ENCODE results near the gene RMDN2. TPM values are rescaled to one million over a fixed set of nuclear protein-coding genes. Genes with fewer than 3 reads are reported as not detected.
"Not testable (repeated sequence)": the region's sequence is repeated elsewhere in the genome, so short reads cannot be mapped to it uniquely, and the experiment has no call there.

Gene RMDN2
- total RNA-seq, 1 donor, result 9.6 TPM

GRCh38 chr2:38000485-38001222, 75.6 kb downstream of the RMDN2 start:
- H3K4me3 ChIP-seq (ENCODE audit: low read depth, low read length), result no peak overlapping the region
- no peak for DNase-seq (ENCODE audit: low read depth)
- TF ChIP-seq CTCF (IDR thresholded peaks at IDR 0.05; ENCODE audit: insufficient read depth, low read length), result no peak

- H3K4me3 ChIP-seq (ENCODE audit: low read depth, low read length); DNase-seq (ENCODE audit: low read depth): not testable (repeated sequence)
These were observed 85.1 kb downstream of the RMDN2 start for GRCh38 chr2:38010187-38010586.

- no peak for DNase-seq (ENCODE audit: low read depth)
- no peak for TF ChIP-seq CTCF (IDR thresholded peaks at IDR 0.05; ENCODE audit: insufficient read depth, low read length)
- H3K4me3 ChIP-seq (ENCODE audit: low read depth, low read length), result no peak overlapping the region
These were observed 85.9 kb downstream of the RMDN2 start for GRCh38 chr2:38010995-38011394.

GRCh38 chr2:38013158-38013752, 88.2 kb downstream of the RMDN2 start:
- peak; percentile 38 for DNase-seq (ENCODE audit: low read depth)
- H3K4me3 ChIP-seq (ENCODE audit: low read depth, low read length), result no peak overlapping the region
- no peak for TF ChIP-seq CTCF (IDR thresholded peaks at IDR 0.05; ENCODE audit: insufficient read depth, low read length)

GRCh38 chr2:38016219-38016618, 91.1 kb downstream of the RMDN2 start:
- no peak for TF ChIP-seq CTCF (IDR thresholded peaks at IDR 0.05; ENCODE audit: insufficient read depth, low read length)
- no peak for DNase-seq (ENCODE audit: low read depth)
- H3K4me3 ChIP-seq (ENCODE audit: low read depth, low read length), result no peak overlapping the region

GRCh38 chr2:38017836-38018235, 92.7 kb downstream of the RMDN2 start:
- no peak overlapping the region for H3K4me3 ChIP-seq (ENCODE audit: low read depth, low read length)
- no peak for TF ChIP-seq CTCF (IDR thresholded peaks at IDR 0.05; ENCODE audit: insufficient read depth, low read length)
- no peak for DNase-seq (ENCODE audit: low read depth)

GRCh38 chr2:38020359-38021069, 95.4 kb downstream of the RMDN2 start:
- not testable (repeated sequence) for H3K4me3 ChIP-seq (ENCODE audit: low read depth, low read length); DNase-seq (ENCODE audit: low read depth)
